ENCODE data around the gene C10orf67.
"Not testable (repeated sequence)": the region's sequence is repeated elsewhere in the genome, so short reads cannot be mapped to it uniquely, and the experiment has no call there.

The C10orf67 gene

GRCh38 chr10:23344241-23344841, at the start of gene C10orf67:
C10orf67 (minus strand) TSS chr10:23344797; CDS start chr10:23344774, 23 bp downstream.
- DNase-seq: peak; percentile 29

- DNase-seq: no peak
These were observed 47.2 kb upstream of the C10orf67 start for GRCh38 chr10:23391821-23392220.

- no peak for DNase-seq
These were observed 46.2 kb upstream of the C10orf67 start for GRCh38 chr10:23390809-23391208.

- not testable (repeated sequence) for DNase-seq
These were observed 45.8 kb upstream of the C10orf67 start for GRCh38 chr10:23390408-23390807.

GRCh38 chr10:23387516-23387915, 42.9 kb upstream of the C10orf67 start:
- not testable (repeated sequence) for DNase-seq

GRCh38 chr10:23386052-23386451, 41.5 kb upstream of the C10orf67 start:
- no peak for DNase-seq

- DNase-seq: no peak
These were observed 39.8 kb upstream of the C10orf67 start for GRCh38 chr10:23384364-23384763.

- no peak for DNase-seq
These were observed 39.0 kb upstream of the C10orf67 start for GRCh38 chr10:23383637-23384036.

GRCh38 chr10:23381298-23382040, 36.9 kb upstream of the C10orf67 start:
- no peak for DNase-seq

GRCh38 chr10:23379686-23380085, 35.1 kb upstream of the C10orf67 start:
- no peak for DNase-seq

- DNase-seq: no peak
These were observed 31.6 kb upstream of the C10orf67 start for GRCh38 chr10:23376229-23376655.

- no peak for DNase-seq
These were observed 30.8 kb upstream of the C10orf67 start for GRCh38 chr10:23375366-23375765.

GRCh38 chr10:23373156-23373555, 28.6 kb upstream of the C10orf67 start:
- no peak for DNase-seq

GRCh38 chr10:23371073-23371472, 26.5 kb upstream of the C10orf67 start:
- no peak for DNase-seq

- DNase-seq: no peak
These were observed 25.5 kb upstream of the C10orf67 start for GRCh38 chr10:23370106-23370505.

- DNase-seq: no peak
These were observed 24.4 kb upstream of the C10orf67 start for GRCh38 chr10:23368816-23369640.

GRCh38 chr10:23367896-23368595, 23.4 kb upstream of the C10orf67 start:
- no peak for DNase-seq

GRCh38 chr10:23365417-23366030, 20.9 kb upstream of the C10orf67 start:
- not testable (repeated sequence) for DNase-seq

GRCh38 chr10:23364378-23364777, 19.8 kb upstream of the C10orf67 start:
- DNase-seq: no peak

- DNase-seq: no peak
These were observed 19.2 kb upstream of the C10orf67 start for GRCh38 chr10:23363793-23364135.

GRCh38 chr10:23362879-23363792, 18.5 kb upstream of the C10orf67 start:
- DNase-seq: no peak
